CD4-positive, CD25-positive, alpha-beta regulatory T cell (primary cell): Measurements from ENCODE around the gene CXorf65. TPM values are rescaled to one million over a fixed set of nuclear protein-coding genes. Genes with fewer than 3 reads are reported as not detected.
A peak's percentile ranks its signal among the peaks of the same experiment; 100 is the strongest.

Experiments used
- ATAC-seq, 2 donors: fragments of 150-1000 bp; cut with Tn5 transposase; one replicate each; pipeline ENCODE4 v1.10.0; 2021; ENCODE audit warnings: low read depth in 2 of 2, moderate number of reproducible peaks in 2 of 2, moderate library complexity in 1 of 2
- DNase-seq, 3 donors: peaks; one replicate each; pipeline versions ENCODE4 v3.0.0 to v3.0.0-alpha.2; 2012 to 2022; ENCODE audit warnings: mixed read lengths in 1 of 3
- H3K27ac ChIP-seq: one replicate; pipeline ENCODE4 v1.7.0; 2013; ENCODE audit warnings: mild to moderate bottlenecking, low read length; ENCODE audit not compliant: insufficient read depth, poor library complexity, severe bottlenecking
- H3K27me3 ChIP-seq: one replicate; pipeline ENCODE4 v1.7.0; 2013; ENCODE audit warnings: low read length; ENCODE audit not compliant: control insufficient read depth, insufficient read depth
- H3K36me3 ChIP-seq: one replicate; pipeline ENCODE4 v1.7.0; 2013; ENCODE audit warnings: mild to moderate bottlenecking, low read length, moderate library complexity; ENCODE audit not compliant: control insufficient read depth, insufficient read depth
- H3K4me1 ChIP-seq: 2 replicates; pipeline ENCODE4 v1.7.0; 2013; ENCODE audit warnings: mild to moderate bottlenecking, low read length; ENCODE audit not compliant: insufficient read depth, control insufficient read depth, poor library complexity, severe bottlenecking
- H3K4me3 ChIP-seq: one replicate; pipeline ENCODE4 v1.7.0; 2013; ENCODE audit warnings: low read depth, mild to moderate bottlenecking, low read length, moderate library complexity
- H3K9me3 ChIP-seq, 2 experiments: 1 replicate in 1 of 2; 2 replicates in 1 of 2; pipeline ENCODE4 v1.7.0; 2013; ENCODE audit warnings: low read length in 2 of 2, mild to moderate bottlenecking in 1 of 2, moderate library complexity in 1 of 2; ENCODE audit not compliant: control insufficient read depth in 2 of 2
- H3K27ac Mint-ChIP-seq, 3 donors: one replicate each; pipeline ENCODE4 v1.8.0; 2020 to 2022; ENCODE audit warnings: mild to moderate bottlenecking in 3 of 3, mixed read lengths in 3 of 3, moderate library complexity in 2 of 3
- H3K27me3 Mint-ChIP-seq: one replicate; pipeline ENCODE4 v1.8.0; 2022; ENCODE audit warnings: mild to moderate bottlenecking, mixed read lengths
- H3K36me3 Mint-ChIP-seq: one replicate; pipeline ENCODE4 v1.8.0; 2020; ENCODE audit warnings: mixed read lengths
- H3K4me1 Mint-ChIP-seq, 4 donors: one replicate each; pipeline ENCODE4 v1.8.0; 2020 to 2022; ENCODE audit warnings: mixed read lengths in 4 of 4, mild to moderate bottlenecking in 1 of 4
- H3K4me3 Mint-ChIP-seq, 4 donors: one replicate each; pipeline ENCODE4 v1.8.0; 2020 to 2022; ENCODE audit warnings: mild to moderate bottlenecking in 4 of 4, mixed read lengths in 4 of 4, moderate library complexity in 3 of 4
- H3K9me3 Mint-ChIP-seq, 7 donors: one replicate each; pipeline ENCODE4 v1.8.0; 2020 to 2022; ENCODE audit warnings: mixed read lengths in 7 of 7, mild to moderate bottlenecking in 3 of 7, moderate library complexity in 2 of 7
- polyA plus RNA-seq, 4 donors: library from polyadenylated mRNA; unstranded; fragments of 300-500 nt; fragmentation: Illumina TruSeq; gene quantifications; one replicate each; pipeline ENCODE4 v1.2.3, GENCODE V29; 2021
- total RNA-seq: library from RNA; stranded (reverse); gene quantifications from one replicate; pipeline ENCODE4 v1.2.3, GENCODE V29; 2022

Gene CXorf65
- total and polyA plus RNA-seq, 5 donors from 2014 or later, result 1.6 to 81.0 (median 3.6) TPM

DNA sequence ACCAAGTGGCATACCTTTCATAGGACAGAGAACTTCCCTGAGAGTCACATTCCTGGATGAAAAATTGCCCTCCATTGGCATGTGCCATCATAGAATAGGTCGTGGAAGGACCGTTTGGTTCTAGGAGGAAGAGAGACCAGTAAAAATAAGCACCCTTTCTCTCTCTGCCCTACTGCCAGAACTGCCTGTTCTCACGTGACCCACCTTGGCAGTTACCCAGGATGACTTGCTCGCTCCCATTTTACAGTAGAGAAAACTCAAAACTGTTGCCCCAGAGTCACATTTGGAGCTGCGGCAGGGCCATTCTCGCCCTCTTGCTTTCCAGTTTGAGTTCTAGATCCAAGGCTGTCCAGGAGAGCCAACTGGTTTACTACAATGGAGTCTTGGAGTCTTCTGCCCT, 37.0 kb upstream of the CXorf65 start:
- Mint-ChIP-seq H3K27me3 (no peaks in the 10 kb centered on the region), H3K27ac (peak overlapping the region in 1 of 3 donors; percentile 46), H3K9me3 (no peaks in the 10 kb centered on the region), H3K36me3 (peaks cover 12% of the 10 kb centered on the region), H3K4me1 (peaks cover 0 to 20% (median 9%) of the 10 kb centered on the region in 4 donors), H3K4me3 (no peak overlapping the region)
- no peak for DNase-seq
- ATAC-seq, result no peak
- no peak overlapping the region for H3K4me3 ChIP-seq
- no peak overlapping the region for H3K27ac ChIP-seq
- H3K9me3 ChIP-seq, result no peaks in the 10 kb centered on the region
- H3K4me1 ChIP-seq, result peaks cover 3% of the 10 kb centered on the region
- peaks cover 18% of the 10 kb centered on the region for H3K36me3 ChIP-seq
- H3K27me3 ChIP-seq, result no peaks in the 10 kb centered on the region

GRCh38 chrX:71140440-71140839, 33.9 kb upstream of the CXorf65 start:
- Histone ChIP-seq H3K4me1 (peaks cover 3% of the 10 kb centered on the region), H3K4me3 (no peak overlapping the region), H3K27me3 (no peaks in the 10 kb centered on the region), H3K36me3 (peaks cover 40% of the 10 kb centered on the region), H3K9me3 (no peaks in the 10 kb centered on the region), H3K27ac (no peak overlapping the region)
- peaks cover 21% of the 10 kb centered on the region for H3K36me3 Mint-ChIP-seq
- no peak overlapping the region for H3K4me3 Mint-ChIP-seq
- peaks cover 0 to 2% (median 0%) of the 10 kb centered on the region in 7 donors for H3K9me3 Mint-ChIP-seq
- H3K4me1 Mint-ChIP-seq, result peaks cover 0 to 12% (median 4%) of the 10 kb centered on the region in 4 donors
- ATAC-seq (no peak), DNase-seq (no peak)
- no peaks in the 10 kb centered on the region for H3K27me3 Mint-ChIP-seq
- H3K27ac Mint-ChIP-seq, result peak overlapping the region in 1 of 3 donors; percentile 56

- Mint-ChIP-seq H3K4me1 (peaks cover 6 to 21% (median 10%) of the 10 kb centered on the region in 4 donors), H3K36me3 (peaks cover 34% of the 10 kb centered on the region), H3K9me3 (peaks cover 0 to 2% (median 0%) of the 10 kb centered on the region in 7 donors), H3K27me3 (no peaks in the 10 kb centered on the region), H3K4me3 (no peak overlapping the region), H3K27ac (no peak overlapping the region)
- no peaks in the 10 kb centered on the region for H3K9me3 ChIP-seq
- H3K4me3 ChIP-seq, result no peak overlapping the region
- H3K27ac ChIP-seq, result no peak overlapping the region
- H3K36me3 ChIP-seq, result peaks cover 71% of the 10 kb centered on the region
- peaks cover 9% of the 10 kb centered on the region for H3K4me1 ChIP-seq
- ATAC-seq, result no peak
- H3K27me3 ChIP-seq, result no peaks in the 10 kb centered on the region
- DNase-seq, result no peak
Observed at GRCh38 chrX:71131510-71131909, 25.0 kb upstream of the CXorf65 start.

DNA sequence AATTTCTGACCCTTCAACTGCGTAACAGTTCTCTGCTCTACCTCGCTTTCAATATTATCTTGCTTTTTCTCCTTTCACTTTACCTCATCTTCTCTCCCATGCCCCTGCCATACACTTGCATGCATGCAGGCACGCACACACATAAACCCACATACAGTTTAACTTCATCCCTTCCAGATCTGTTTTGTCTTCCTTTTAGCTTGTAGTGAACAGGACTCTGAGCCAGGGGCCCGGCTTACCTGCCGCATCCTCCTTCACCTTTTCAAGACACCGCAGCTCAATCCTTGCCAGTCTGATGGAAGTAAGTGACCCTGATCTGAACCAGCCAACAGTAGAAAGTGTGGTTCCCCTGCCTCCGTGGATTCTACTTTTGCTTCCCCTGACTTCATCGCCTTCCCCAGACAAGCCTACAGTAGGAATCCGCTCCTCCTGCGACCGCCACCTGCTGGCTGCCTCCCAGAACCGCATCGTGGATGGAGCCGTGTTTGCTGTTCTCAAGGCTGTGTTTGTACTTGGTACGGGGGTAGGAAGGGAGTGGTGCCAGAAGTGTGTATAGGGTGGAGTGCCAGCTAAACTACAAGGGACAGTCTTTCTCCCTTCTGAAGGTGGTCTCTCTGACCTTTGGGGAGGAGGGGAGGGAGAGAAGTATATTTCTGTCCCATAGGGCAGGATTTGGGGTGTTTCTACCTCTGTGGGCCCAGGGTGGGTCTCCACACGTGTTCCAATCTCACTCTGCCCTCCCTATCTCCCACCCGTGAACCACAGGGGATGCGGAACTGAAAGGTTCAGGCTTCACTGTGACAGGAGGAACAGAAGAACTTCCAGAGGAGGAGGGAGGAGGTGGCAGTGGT, 22.6 kb upstream of the CXorf65 start:
- Mint-ChIP-seq H3K27ac (peak overlapping the region; percentile 72 to 95 (median 92)), H3K4me1 (peaks cover 6 to 24% (median 10%) of the 10 kb centered on the region in 4 donors), H3K9me3 (no peaks in the 10 kb centered on the region), H3K27me3 (no peaks in the 10 kb centered on the region), H3K36me3 (peaks cover 33% of the 10 kb centered on the region), H3K4me3 (peak overlapping the region in 1 of 4 donors; percentile 3)
- DNase-seq (peak; percentile 62 to 83 (median 76)), ATAC-seq (peak; percentile 74 to 82)
- H3K4me3 ChIP-seq, result no peak overlapping the region
- no peaks in the 10 kb centered on the region for H3K9me3 ChIP-seq
- no peaks in the 10 kb centered on the region for H3K27me3 ChIP-seq
- peak overlapping the region; percentile 47 for H3K27ac ChIP-seq
- H3K36me3 ChIP-seq, result peaks cover 71% of the 10 kb centered on the region
- H3K4me1 ChIP-seq, result peaks cover 9% of the 10 kb centered on the region

DNA sequence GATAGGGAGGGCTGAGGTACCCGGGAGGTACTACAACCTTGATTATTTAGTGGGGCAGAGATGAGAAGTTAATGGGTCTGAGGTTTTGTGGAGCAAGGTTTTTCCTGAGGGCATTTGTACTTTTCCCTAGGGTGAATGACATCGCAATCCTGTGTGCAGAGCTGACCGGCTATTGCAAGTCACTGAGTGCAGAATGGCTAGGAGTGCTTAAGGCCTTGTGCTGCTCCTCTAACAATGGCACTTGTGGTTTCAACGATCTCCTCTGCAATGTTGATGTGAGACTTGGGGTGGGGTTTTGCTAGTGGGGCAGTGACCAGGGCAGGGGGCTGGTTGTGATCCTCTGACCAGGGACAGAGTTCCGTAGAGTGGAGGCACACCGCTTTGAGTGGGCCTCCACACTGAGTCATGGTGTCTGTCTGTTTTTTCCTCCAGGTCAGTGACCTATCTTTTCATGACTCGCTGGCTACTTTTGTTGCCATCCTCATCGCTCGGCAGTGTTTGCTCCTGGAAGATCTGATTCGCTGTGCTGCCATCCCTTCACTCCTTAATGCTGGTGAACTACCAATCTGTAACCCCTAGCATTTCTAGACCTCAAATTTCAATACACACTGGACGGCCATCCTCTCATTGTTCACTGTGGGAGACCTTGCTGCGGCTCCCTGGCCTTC, 21.8 kb upstream of the CXorf65 start:
- no peak overlapping the region for H3K4me3 ChIP-seq
- no peaks in the 10 kb centered on the region for H3K9me3 ChIP-seq
- peaks cover 37% of the 10 kb centered on the region for H3K36me3 Mint-ChIP-seq
- no peak for ATAC-seq
- DNase-seq, result no peak
- H3K4me3 Mint-ChIP-seq, result no peak overlapping the region
- no peaks in the 10 kb centered on the region for H3K9me3 Mint-ChIP-seq
- peak overlapping the region; percentile 72 to 92 (median 83) for H3K27ac Mint-ChIP-seq
- no peaks in the 10 kb centered on the region for H3K27me3 Mint-ChIP-seq
- H3K36me3 ChIP-seq, result peaks cover 74% of the 10 kb centered on the region
- no peak overlapping the region for H3K27ac ChIP-seq
- H3K4me1 Mint-ChIP-seq, result peaks cover 6 to 28% (median 10%) of the 10 kb centered on the region in 4 donors
- no peaks in the 10 kb centered on the region for H3K27me3 ChIP-seq
- H3K4me1 ChIP-seq, result peaks cover 9% of the 10 kb centered on the region

DNA sequence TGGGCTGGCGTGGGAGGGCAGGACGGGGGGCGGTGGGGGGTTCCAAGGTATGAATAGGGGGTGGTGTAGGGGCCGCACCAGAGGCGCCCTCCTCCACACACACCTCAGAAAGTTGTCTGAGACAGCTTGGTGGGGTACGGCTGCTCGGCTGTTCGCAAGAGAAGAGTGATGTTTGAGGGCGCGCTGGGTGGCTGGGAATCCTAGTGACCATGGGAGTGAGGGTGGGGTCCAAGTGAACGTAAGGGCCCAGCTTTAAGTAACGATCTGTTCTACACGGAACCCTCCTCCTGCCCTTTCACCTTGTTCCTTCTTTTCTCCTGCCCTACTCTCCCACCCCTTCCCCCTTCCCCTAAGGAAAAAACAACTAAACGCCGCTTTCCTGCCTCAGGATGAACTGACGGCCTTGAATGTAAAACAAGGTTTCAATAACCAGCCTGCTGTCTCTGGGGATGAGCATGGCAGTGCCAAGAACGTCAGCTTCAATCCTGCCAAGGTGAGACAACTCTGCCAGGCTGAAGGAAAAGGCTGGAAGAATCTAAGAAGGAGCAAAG, 12.5 kb upstream of the CXorf65 start:
- DNase-seq, result no peak
- ATAC-seq, result no peak
- Histone ChIP-seq H3K36me3 (peaks cover 29% of the 10 kb centered on the region), H3K27me3 (no peaks in the 10 kb centered on the region), H3K4me1 (peaks cover 19% of the 10 kb centered on the region), H3K27ac (peak overlapping the region; percentile 84), H3K9me3 (no peaks in the 10 kb centered on the region), H3K4me3 (peak overlapping the region; percentile 66)
- Mint-ChIP-seq H3K9me3 (no peaks in the 10 kb centered on the region), H3K27me3 (no peaks in the 10 kb centered on the region), H3K27ac (peak overlapping the region in 2 of 3 donors; percentile 71 to 93), H3K36me3 (peaks cover 16% of the 10 kb centered on the region), H3K4me3 (peak overlapping the region; percentile 91 to 95 (median 92)), H3K4me1 (peaks cover 0 to 42% (median 3%) of the 10 kb centered on the region in 4 donors)

GRCh38 chrX:71118032-71118984, 11.8 kb upstream of the CXorf65 start, which contains the start of gene MED12:
TSS of gene MED12 (plus strand) at chrX:71118596. CDS start at chrX:71118755, 159 bp downstream.
- Histone ChIP-seq H3K27me3 (no peaks in the 10 kb centered on the region), H3K4me1 (peaks cover 26% of the 10 kb centered on the region), H3K4me3 (peak within 1 kb of the TSS; percentile 75), H3K27ac (peak within 1 kb of the TSS; percentile 84), H3K36me3 (peaks cover 23% of the 10 kb centered on the region), H3K9me3 (no peaks in the 10 kb centered on the region)
- peak; percentile 76 to 82 (median 78) for DNase-seq
- H3K9me3 Mint-ChIP-seq, result no peaks in the 10 kb centered on the region
- peaks cover 12% of the 10 kb centered on the region for H3K36me3 Mint-ChIP-seq
- peak within 1 kb of the TSS; percentile 91 to 95 (median 92) for H3K4me3 Mint-ChIP-seq
- ATAC-seq, result peak; percentile 89 to 93
- peak within 1 kb of the TSS; percentile 95 to 96 (median 95) for H3K27ac Mint-ChIP-seq
- H3K4me1 Mint-ChIP-seq, result peaks cover 0 to 45% (median 4%) of the 10 kb centered on the region in 4 donors
- no peaks in the 10 kb centered on the region for H3K27me3 Mint-ChIP-seq
